ENCODE measurements around the gene RPS3A. TPM values are rescaled to one million over a fixed set of nuclear protein-coding genes. Genes with fewer than 3 reads are reported as not detected.
"Not testable (repeated sequence)": the region's sequence is repeated elsewhere in the genome, so short reads cannot be mapped to it uniquely, and the experiment has no call there.

Gene RPS3A
- 1,686 and 1,760 TPM in 2 replicates for total RNA-seq

- intact Hi-C loops (cut with micrococcal nuclease) = loop anchor here (1.0 to 5.0 kb wide), 13 partner anchors 67 to 1680 kb away; partner anchors contain the start of genes ARFIP1, FBXW7, GATB and LRBA
- H3K27ac Mint-ChIP-seq = peak within 1 kb of the TSS; percentile 98
- H3K9me3 Mint-ChIP-seq = no peaks in the 10 kb centered on the region
- DNase-seq (ENCODE audit: low spot score) = peak; percentile 98
- peaks cover 56% of the 10 kb centered on the region for H3K4me1 Mint-ChIP-seq (ENCODE audit: low read depth)
- H3K36me3 Mint-ChIP-seq (ENCODE audit: low read depth) = peaks cover 41% of the 10 kb centered on the region
- peak within 1 kb of the TSS; percentile 97 for H3K4me3 Mint-ChIP-seq
- H3K27me3 Mint-ChIP-seq (ENCODE audit: insufficient read depth) = peaks cover 3% of the 10 kb centered on the region
These were observed at the start of gene RPS3A for GRCh38 chr4:151099229-151099975. TSS of gene RPS3A (plus strand) at chr4:151099628. CDS start at chr4:151099653, 25 bp downstream.

- Mint-ChIP-seq H3K36me3 (ENCODE audit: low read depth) (peaks cover 1% of the 10 kb centered on the region), H3K4me3 (no peak overlapping the region), H3K27me3 (ENCODE audit: insufficient read depth) (peaks cover 2% of the 10 kb centered on the region), H3K27ac (no peak overlapping the region), H3K9me3 (no peaks in the 10 kb centered on the region), H3K4me1 (ENCODE audit: low read depth) (no peaks in the 10 kb centered on the region)
- intact Hi-C loops (cut with micrococcal nuclease) = no loop called here
- DNase-seq (ENCODE audit: low spot score) = no peak
These were observed 46.6 kb upstream of the RPS3A start for GRCh38 chr4:151052785-151053184.

DNA sequence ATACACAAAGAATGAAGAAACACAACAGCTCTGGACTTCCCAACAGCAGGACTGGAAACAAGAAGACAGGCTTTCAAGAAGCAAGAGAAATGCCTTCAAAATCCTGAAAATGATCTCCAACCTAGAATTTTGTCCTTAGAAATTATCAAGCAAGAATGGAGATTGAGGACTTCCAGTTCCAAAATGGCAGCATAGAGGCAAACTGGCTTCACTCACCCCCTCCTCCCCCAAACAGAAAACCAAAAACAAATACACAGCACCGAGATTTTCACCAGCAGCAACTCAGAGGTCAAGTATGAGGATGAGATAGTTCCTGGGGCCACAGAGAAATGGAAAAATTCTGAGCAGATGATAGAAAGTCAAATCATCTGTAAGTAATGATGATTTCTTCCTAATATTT, 43.9 kb upstream of the RPS3A start:
- no peak overlapping the region for H3K4me3 Mint-ChIP-seq
- intact Hi-C loops (cut with micrococcal nuclease) = no loop called here
- no peaks in the 10 kb centered on the region for H3K9me3 Mint-ChIP-seq
- no peak for DNase-seq (ENCODE audit: low spot score)
- H3K4me1 Mint-ChIP-seq (ENCODE audit: low read depth) = no peaks in the 10 kb centered on the region
- no peak overlapping the region for H3K27ac Mint-ChIP-seq
- H3K27me3 Mint-ChIP-seq (ENCODE audit: insufficient read depth) = peaks cover 5% of the 10 kb centered on the region
- peaks cover 1% of the 10 kb centered on the region for H3K36me3 Mint-ChIP-seq (ENCODE audit: low read depth)

DNA sequence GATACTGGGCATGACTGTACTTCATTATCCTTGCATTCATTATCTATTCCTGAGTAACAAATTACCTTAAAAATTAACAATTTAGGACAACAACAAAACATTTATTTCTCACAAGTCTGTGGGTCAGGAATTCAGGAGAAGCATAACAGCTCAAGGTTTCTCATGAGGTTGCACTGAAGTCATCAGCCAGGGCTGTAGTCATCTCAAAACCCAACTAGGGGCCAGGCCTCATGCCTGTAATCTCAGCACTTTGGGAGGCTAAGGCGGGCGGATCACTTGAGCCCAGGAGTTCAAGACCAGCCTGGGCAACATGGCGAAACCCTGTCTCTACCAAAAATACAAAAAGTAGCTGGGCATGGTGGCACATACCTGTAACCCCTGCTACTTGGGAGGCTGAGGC, 36.3 kb upstream of the RPS3A start:
- H3K27ac Mint-ChIP-seq; H3K4me1 Mint-ChIP-seq (ENCODE audit: low read depth); H3K4me3 Mint-ChIP-seq; H3K9me3 Mint-ChIP-seq; DNase-seq (ENCODE audit: low spot score); intact Hi-C loops (cut with micrococcal nuclease); H3K27me3 Mint-ChIP-seq (ENCODE audit: insufficient read depth); H3K36me3 Mint-ChIP-seq (ENCODE audit: low read depth): not testable (repeated sequence)

DNA sequence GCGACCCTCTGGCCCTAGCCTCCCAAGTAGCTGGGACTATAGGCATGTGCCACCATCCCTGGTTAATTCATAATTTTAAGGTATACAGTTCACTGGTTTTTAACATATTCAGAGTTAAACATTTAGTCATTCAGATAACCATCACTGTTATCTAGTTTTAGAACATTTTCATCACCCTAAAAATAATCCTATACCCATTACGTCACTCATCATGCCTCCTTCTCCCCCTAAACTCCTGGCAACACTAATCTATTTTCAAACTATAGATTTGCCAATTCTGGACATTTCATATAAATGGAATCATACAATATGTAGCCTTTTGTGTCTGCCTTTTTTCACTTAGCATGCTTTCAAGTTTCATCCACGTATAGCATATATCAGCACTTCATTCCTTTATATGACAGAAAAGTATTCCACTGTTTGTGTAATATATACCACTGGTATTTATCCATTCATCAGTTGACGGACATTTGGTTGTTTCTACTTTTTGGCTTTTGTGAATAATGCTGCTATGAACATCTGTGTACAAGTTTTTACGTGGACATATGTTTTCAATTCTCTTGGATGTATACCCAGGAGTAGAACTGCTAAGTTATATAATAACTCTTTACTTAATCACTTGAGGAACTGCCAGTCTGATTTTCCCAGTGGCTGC, 32.0 kb upstream of the RPS3A start:
- Mint-ChIP-seq H3K4me1 (ENCODE audit: low read depth) (no peaks in the 10 kb centered on the region), H3K27ac (no peak overlapping the region), H3K27me3 (ENCODE audit: insufficient read depth) (peaks cover 4% of the 10 kb centered on the region), H3K4me3 (no peak overlapping the region), H3K9me3 (no peaks in the 10 kb centered on the region), H3K36me3 (ENCODE audit: low read depth) (no peaks in the 10 kb centered on the region)
- intact Hi-C loops (cut with micrococcal nuclease) = no loop called here
- no peak for DNase-seq (ENCODE audit: low spot score)

- Mint-ChIP-seq H3K27me3 (ENCODE audit: insufficient read depth) (peaks cover 4% of the 10 kb centered on the region), H3K4me1 (ENCODE audit: low read depth) (no peaks in the 10 kb centered on the region), H3K4me3 (no peak overlapping the region), H3K27ac (no peak overlapping the region), H3K9me3 (no peaks in the 10 kb centered on the region), H3K36me3 (ENCODE audit: low read depth) (no peaks in the 10 kb centered on the region)
- intact Hi-C loops (cut with micrococcal nuclease) = no loop called here
- DNase-seq (ENCODE audit: low spot score) = no peak
These were observed 25.0 kb upstream of the RPS3A start for GRCh38 chr4:151074416-151074916.

DNA sequence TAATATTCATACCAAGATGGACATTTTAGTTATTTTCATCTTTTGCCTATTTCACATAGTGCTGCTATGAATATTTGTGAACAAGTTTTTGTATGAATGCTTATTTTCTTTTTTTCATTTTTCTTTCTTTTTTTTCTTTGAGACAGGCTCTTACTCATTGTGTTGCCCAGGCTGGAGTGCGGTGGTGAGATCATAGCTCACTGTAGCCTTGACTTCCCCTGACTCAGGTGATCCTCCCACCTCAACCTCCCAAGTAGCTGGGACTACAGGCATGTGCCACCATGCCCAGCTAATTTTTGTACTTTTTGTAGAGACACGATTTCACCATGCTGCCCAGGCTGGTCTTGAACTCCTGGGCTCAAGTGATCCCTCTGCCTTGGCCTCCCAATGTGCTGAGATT, 21.4 kb upstream of the RPS3A start:
- H3K4me3 Mint-ChIP-seq; H3K9me3 Mint-ChIP-seq; H3K36me3 Mint-ChIP-seq (ENCODE audit: low read depth); H3K4me1 Mint-ChIP-seq (ENCODE audit: low read depth); intact Hi-C loops (cut with micrococcal nuclease); H3K27me3 Mint-ChIP-seq (ENCODE audit: insufficient read depth); DNase-seq (ENCODE audit: low spot score); H3K27ac Mint-ChIP-seq: not testable (repeated sequence)

DNA sequence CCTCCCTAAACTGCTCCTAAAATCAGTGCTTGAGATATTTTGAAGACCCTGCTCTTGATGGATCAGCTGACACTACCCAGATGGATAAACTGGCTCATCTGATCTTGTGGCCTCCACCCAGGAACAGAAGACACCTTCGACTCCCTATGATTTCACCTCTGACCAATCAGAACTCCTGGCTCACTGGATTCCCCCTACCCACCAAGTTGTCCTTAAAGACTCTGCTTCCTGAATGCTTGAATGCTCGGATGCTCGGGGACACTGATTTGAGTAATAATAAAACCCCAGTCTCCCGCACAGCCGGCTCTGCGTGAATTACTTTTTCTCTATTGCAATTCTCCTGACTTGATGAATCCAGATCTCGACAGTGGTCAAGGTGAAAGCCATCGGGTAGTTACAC, 12.0 kb upstream of the RPS3A start:
- intact Hi-C loops (cut with micrococcal nuclease) = no loop called here
- H3K4me3 Mint-ChIP-seq = no peak overlapping the region

DNA sequence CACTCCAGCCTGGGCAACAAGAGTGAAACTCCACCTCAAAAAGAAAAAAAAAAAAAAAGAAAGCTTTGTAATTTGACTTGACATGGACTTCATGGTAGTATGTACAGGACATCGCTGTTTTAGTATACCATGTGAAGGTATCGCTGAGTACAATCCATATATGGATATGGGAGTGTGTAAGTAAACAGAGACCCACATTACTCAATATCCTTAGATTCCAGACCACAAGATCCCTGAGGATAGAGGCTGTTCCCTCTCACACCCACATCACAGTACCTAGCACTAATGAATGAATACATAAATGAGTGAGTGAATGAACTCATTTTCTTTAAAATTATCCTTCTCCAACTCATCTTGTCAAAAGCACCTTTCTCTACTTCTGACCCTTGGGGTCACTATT, 8.4 kb upstream of the RPS3A start:
- peaks cover 11% of the 10 kb centered on the region for H3K4me1 Mint-ChIP-seq (ENCODE audit: low read depth)

More for the DNA sequence above, 12.0 kb upstream of the RPS3A start:
- no peak for DNase-seq (ENCODE audit: low spot score)
- Mint-ChIP-seq H3K36me3 (ENCODE audit: low read depth) (no peaks in the 10 kb centered on the region), H3K27ac (no peak overlapping the region), H3K27me3 (ENCODE audit: insufficient read depth) (no peaks in the 10 kb centered on the region), H3K9me3 (no peaks in the 10 kb centered on the region), H3K4me1 (ENCODE audit: low read depth) (no peaks in the 10 kb centered on the region)

DNA sequence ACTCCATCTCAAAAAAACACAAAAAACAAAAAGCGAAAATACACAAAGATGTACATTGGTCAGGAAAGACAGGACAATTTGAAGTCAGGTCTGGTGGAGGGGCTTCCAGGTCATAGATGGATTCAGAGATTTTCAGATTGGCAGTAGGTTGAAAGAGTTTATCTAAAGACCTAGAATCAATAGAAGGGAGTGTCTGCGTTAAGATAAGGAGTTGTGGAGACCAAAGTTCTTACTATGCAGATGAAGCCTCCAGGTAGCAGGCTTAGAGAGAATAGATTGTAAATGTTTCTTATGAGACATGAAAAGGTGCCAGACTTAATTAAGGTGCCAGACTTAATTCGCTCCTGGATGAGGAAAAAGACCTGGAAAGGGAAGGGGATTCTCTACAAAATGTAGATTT, 6.9 kb upstream of the RPS3A start:
- Mint-ChIP-seq H3K27me3 (ENCODE audit: insufficient read depth) (peaks cover 3% of the 10 kb centered on the region), H3K27ac (no peak overlapping the region)

More for the DNA sequence above, 8.4 kb upstream of the RPS3A start:
- intact Hi-C loops (cut with micrococcal nuclease) = no loop called here
- peaks cover 3% of the 10 kb centered on the region for H3K27me3 Mint-ChIP-seq (ENCODE audit: insufficient read depth)
- no peaks in the 10 kb centered on the region for H3K36me3 Mint-ChIP-seq (ENCODE audit: low read depth)
- no peak overlapping the region for H3K4me3 Mint-ChIP-seq
- no peak overlapping the region for H3K27ac Mint-ChIP-seq
- H3K9me3 Mint-ChIP-seq = no peaks in the 10 kb centered on the region
- no peak for DNase-seq (ENCODE audit: low spot score)

DNA sequence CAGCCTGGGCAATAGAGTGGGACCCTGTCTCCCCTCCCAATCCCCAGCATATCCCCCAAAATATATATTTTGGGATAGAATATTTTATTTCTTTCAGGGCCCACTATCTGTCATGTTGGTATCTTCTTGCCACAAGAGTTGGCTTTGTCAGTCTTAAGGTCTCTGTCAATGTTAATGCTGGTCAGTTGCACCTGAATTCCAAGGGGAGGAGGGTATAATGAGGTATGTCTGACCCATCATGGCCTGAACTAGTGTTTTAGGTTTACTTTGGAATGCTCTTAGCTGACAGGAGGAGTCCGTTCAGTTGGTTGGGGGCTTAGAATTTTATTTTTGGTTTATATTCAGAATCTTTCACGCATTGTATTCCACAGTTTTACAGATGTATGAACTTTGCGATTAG, 6.2 kb upstream of the RPS3A start:
- intact Hi-C loops (cut with micrococcal nuclease) = no loop called here
- Mint-ChIP-seq H3K4me1 (ENCODE audit: low read depth) (peaks cover 18% of the 10 kb centered on the region), H3K9me3 (no peaks in the 10 kb centered on the region), H3K27me3 (ENCODE audit: insufficient read depth) (peaks cover 3% of the 10 kb centered on the region), H3K36me3 (ENCODE audit: low read depth) (no peaks in the 10 kb centered on the region), H3K4me3 (no peak overlapping the region), H3K27ac (no peak overlapping the region)
- no peak for DNase-seq (ENCODE audit: low spot score)

More for the DNA sequence above, 6.9 kb upstream of the RPS3A start:
- Mint-ChIP-seq H3K4me3 (no peak overlapping the region), H3K9me3 (no peaks in the 10 kb centered on the region), H3K4me1 (ENCODE audit: low read depth) (peaks cover 13% of the 10 kb centered on the region), H3K36me3 (ENCODE audit: low read depth) (no peaks in the 10 kb centered on the region)
- intact Hi-C loops (cut with micrococcal nuclease) = no loop called here
- DNase-seq (ENCODE audit: low spot score) = no peak

GRCh38 chr4:151094290-151094751, 5.1 kb upstream of the RPS3A start:
- DNase-seq (ENCODE audit: low spot score) = no peak
- intact Hi-C loops (cut with micrococcal nuclease) = no loop called here
- Mint-ChIP-seq H3K27ac (no peak overlapping the region), H3K9me3 (no peaks in the 10 kb centered on the region), H3K36me3 (ENCODE audit: low read depth) (no peaks in the 10 kb centered on the region), H3K27me3 (ENCODE audit: insufficient read depth) (peaks cover 5% of the 10 kb centered on the region), H3K4me3 (no peak overlapping the region), H3K4me1 (ENCODE audit: low read depth) (peaks cover 29% of the 10 kb centered on the region)

- peaks cover 30% of the 10 kb centered on the region for H3K4me1 Mint-ChIP-seq (ENCODE audit: low read depth)
- peaks cover 6% of the 10 kb centered on the region for H3K27me3 Mint-ChIP-seq (ENCODE audit: insufficient read depth)
- no peaks in the 10 kb centered on the region for H3K9me3 Mint-ChIP-seq
- DNase-seq (ENCODE audit: low spot score) = no peak
- peak overlapping the region; percentile 27 for H3K27ac Mint-ChIP-seq
- intact Hi-C loops (cut with micrococcal nuclease) = loop anchor here (5.0 kb wide), 3 partner anchors 658 to 1457 kb away; no protein-coding TSS in a partner anchor
- H3K36me3 Mint-ChIP-seq (ENCODE audit: low read depth) = peaks cover 5% of the 10 kb centered on the region
- H3K4me3 Mint-ChIP-seq = no peak overlapping the region
These were observed 4.3 kb upstream of the RPS3A start for GRCh38 chr4:151095142-151095541.

Data from activated T-helper 1 cell treated with anti-CD3 and anti-CD28 coated beads, Interleukin-12 subunit alpha, Interleukin-12 subunit beta, Interleukin-2, Interleukin-4 antibody, amounts not matched to agents 30 ng/mL and 10 ng/mL and 1 ng/mL, durations not matched to agents 14 hours and 24 hours and 36 hours (primary cell).